ENCODE results near the gene GLYATL2. TPM values are rescaled to one million over a fixed set of nuclear protein-coding genes. Genes with fewer than 3 reads are reported as not detected.

GLYATL2 gene
- total and polyA plus RNA-seq, 4 donors = not detected

- DNase-seq (ENCODE audit: low spot score) = no peak
- H3K27me3 ChIP-seq (ENCODE audit: control insufficient read depth in 4 of 4, insufficient read depth in 4 of 4, low read length in 3 of 4) = no peaks in the 10 kb centered on the region
- H3K9ac ChIP-seq (ENCODE audit: low read depth in 1 of 2, low read length in 2 of 2) = no peak overlapping the region
- no peaks in the 10 kb centered on the region for H3K9me3 ChIP-seq (ENCODE audit: control insufficient read depth in 4 of 4, low read length in 3 of 4)
- no peak overlapping the region for H3K4me3 ChIP-seq (ENCODE audit: low read depth in 1 of 3, low read length in 3 of 3)
- TF ChIP-seq YY1 (IDR thresholded peaks at IDR 0.05) (no peak), HNF4A (conservative IDR thresholded peaks at IDR 0.05) (no peak), REST (IDR thresholded peaks at IDR 0.05) (no peak), MAX (IDR thresholded peaks at IDR 0.05) (no peak), FOXA1 (IDR thresholded peaks at IDR 0.05) (no peak), HNF4G (IDR thresholded peaks at IDR 0.05) (no peak), TAF1 (conservative IDR thresholded peaks at IDR 0.05) (no peak), RXRA (IDR thresholded peaks at IDR 0.05) (no peak), GABPA (IDR thresholded peaks at IDR 0.05 in 1 of 2, conservative IDR thresholded peaks at IDR 0.05 in 1 of 2) (no peak), ATF3 (IDR thresholded peaks at IDR 0.05) (no peak), JUND (IDR thresholded peaks at IDR 0.05) (no peak), RAD21 (IDR thresholded peaks at IDR 0.05) (no peak), NR2F2 (IDR thresholded peaks at IDR 0.05) (no peak), FOXA2 (IDR thresholded peaks at IDR 0.05) (no peak), SP1 (IDR thresholded peaks at IDR 0.05) (no peak), ZBTB33 (IDR thresholded peaks at IDR 0.05) (no peak), CTCF (IDR thresholded peaks at IDR 0.05; ENCODE audit: low read depth, low read length, missing input control) (no peak), EGR1 (IDR thresholded peaks at IDR 0.05; ENCODE audit: low read depth in 2 of 2) (no peak)
- H3K27ac ChIP-seq (ENCODE audit: low read depth in 1 of 2, low read length in 2 of 2) = no peak overlapping the region
- no peaks in the 10 kb centered on the region for H3K4me1 ChIP-seq (ENCODE audit: control insufficient read depth in 4 of 4, insufficient read depth in 4 of 4, low read length in 3 of 4)
- no peaks in the 10 kb centered on the region for H3K36me3 ChIP-seq (ENCODE audit: control insufficient read depth in 4 of 4, insufficient read depth in 3 of 4, low read depth in 1 of 4, low read length in 3 of 4)
Measured at GRCh38 chr11:58888579-58888978, 44.1 kb upstream of the GLYATL2 start.

Data from liver (tissue), 9 donors.